ENCODE results near the gene VWCE.

VWCE gene

GRCh38 chr11:61280883-61281580 is 14.1 kb downstream of the VWCE start:
- DNase-seq (ENCODE audit: low spot score), result no peak

GRCh38 chr11:61279934-61280659 is 15.0 kb downstream of the VWCE start:
- DNase-seq (ENCODE audit: low spot score), result no peak

DNA sequence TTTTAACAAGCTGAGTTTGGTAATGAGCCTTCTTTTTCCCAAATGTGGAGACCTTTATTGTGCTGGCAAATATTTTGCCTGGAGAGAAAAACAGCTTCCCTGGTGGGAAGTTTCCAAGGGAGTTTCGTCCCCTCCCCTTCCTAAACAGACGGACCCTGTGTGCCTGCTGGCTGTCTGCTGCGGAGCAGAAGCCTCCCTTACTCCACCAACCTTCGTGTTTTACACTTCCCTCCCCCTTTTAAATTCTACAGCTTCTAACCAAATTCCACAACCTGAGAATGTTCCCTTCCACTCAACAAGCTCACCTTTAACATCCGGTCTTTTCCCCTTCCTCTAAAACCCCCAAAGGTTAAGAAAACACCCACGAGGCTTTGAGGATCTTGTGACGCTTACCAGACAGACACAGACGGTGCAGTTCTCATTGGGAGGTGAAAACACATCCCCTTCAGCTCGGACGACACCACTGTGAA is 17.1 kb downstream of the VWCE start:
- no peak for DNase-seq (ENCODE audit: low spot score)

DNA sequence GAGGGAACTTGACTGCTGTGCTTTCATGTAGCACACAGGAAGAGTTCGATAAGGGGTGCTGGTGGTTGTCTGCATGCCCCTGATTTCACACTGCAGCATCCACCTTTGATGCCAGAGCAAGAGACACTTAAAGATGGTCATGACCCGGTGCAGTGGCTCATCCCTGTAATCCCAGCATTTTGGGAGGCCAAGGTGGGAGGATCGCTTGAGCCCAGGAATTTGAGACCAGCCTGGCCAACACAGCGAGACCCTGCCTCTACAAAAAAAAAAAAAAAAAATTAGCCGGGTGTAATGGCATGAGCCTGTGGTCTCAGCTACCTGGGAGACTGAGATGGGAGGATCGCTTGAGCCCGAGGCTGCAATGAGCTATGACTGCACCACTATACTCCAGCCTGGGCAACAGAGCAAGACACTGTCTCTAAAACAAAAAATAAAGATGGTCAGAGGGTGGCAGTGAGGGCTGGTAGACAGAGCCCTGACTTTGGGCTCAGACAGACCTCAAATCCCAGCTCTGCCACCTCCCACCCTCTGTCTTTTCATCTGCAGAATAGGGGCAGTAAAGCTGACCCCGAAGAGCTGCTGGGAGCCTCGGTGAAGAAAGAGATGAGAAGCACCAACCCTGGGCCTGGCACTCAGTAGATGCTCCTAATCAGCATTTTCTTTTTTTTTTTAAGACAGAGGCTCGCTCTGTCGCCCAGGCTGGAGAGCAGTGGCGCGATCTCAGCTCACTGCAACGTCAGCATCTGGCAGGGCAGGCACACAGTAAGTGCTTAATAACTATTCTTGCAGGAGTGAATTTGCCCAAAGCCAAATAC is 17.7 kb downstream of the VWCE start:
- no peak for DNase-seq (ENCODE audit: low spot score)

DNA sequence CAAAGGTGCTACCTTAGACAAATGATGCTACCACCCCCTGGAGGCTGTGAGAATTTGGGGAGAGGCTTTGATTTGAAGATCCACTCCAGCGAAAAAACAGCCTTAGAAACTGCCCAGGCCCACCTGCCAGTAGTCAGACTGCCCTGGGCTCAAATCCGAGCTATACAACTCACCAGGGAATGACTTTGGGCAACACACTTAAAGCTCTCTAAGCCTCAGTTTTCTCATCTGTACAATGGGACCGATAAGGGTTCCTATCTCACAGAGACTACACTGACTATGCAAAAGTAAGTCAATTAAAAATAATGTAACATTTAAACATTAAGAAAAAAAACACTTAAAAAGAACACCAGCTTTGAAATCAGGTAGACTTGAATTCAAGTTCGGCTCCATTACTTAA is 19.9 kb downstream of the VWCE start:
- no peak for DNase-seq (ENCODE audit: low spot score)

GRCh38 chr11:61274084-61274483 is 21.0 kb downstream of the VWCE start:
- DNase-seq (ENCODE audit: low spot score), result no peak

- DNase-seq (ENCODE audit: low spot score), result no peak
Measured at GRCh38 chr11:61273178-61274078, 21.7 kb downstream of the VWCE start.

DNA sequence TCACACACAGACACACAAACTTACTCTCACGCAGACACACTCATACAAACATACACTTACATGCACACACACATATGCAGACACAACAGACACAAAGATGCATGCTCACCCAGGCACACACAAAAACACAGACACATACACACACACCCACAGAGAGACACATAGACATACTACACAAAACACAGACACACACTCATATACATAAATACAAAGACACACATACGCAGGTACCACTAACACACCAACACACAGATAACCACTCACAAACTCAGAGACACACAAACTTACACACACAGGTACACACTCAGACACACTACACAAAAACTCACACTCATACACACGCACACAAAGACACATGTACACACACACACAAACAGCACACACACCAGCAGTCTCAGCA is 22.4 kb downstream of the VWCE start:
- DNase-seq (ENCODE audit: low spot score), result no peak

DNA sequence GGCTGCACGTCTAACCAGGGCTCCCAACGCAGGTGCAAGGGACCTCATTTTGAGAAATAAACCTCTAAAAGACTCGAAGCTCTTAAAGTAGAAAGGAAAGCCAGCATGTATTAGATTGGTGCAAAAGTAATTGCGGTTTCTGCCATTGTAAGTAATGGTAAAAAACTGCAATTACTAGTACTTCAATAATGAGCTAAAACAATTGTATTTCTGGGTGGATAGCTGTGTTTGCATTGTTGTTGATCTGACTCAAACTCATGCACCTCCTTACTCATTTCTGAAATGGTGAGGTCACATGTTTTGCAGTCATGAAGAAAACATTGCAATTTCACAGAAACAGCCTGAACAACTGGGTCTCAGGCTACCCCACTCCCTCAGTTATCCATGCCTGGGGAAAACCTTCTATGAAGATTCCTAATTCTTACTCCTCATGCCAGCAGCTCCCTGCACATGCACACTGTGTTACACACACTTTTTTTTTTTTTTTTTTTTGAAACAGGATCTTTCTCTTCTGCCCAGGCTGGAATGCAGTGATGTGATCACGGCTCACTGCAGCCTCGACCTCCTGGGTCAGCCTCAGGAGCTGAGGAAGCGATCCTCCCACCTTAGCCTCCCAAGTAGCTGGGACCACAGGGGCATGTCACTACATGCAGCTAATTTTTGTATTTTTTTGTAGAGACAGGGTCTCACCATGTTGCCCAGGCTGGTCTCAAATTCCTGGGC is 24.6 kb downstream of the VWCE start:
- no peak for DNase-seq (ENCODE audit: low spot score)

DNA sequence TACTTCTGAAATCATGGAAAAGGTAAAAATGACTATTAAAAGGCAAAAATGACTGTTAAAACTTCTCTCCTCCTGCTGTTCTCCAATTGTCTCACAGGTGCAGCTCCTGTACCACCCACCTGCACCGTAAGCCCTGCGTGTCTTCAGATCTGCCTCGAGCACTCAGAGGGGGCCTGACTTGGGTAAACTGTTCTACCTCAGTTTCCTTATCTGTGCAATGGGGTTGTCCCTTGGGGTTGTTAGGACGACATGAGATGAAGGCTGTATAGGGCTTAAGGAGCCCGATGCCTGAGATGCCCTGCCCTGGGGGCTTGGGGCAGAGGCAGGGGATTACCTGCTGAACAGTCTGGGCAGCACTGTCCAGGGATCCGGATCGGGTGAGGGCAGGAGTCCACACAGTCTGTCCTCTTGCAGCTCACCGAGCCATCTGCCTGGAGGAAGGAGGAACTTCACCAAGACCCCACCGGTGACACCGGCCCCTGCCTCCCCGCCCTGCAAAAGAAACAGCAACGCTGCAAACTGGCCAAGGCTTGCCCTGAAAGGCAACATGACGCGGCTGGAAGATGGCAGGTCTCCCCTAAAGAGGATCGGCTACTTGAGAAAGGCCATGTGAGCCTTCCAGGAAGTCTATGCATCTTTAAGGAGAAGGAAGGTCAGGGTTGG is 26.4 kb downstream of the VWCE start:
- no peak for DNase-seq (ENCODE audit: low spot score)

GRCh38 chr11:61267437-61267841 is 27.7 kb downstream of the VWCE start:
- no peak for DNase-seq (ENCODE audit: low spot score)

GRCh38 chr11:61266602-61267001 is 28.5 kb downstream of the VWCE start:
- DNase-seq (ENCODE audit: low spot score), result no peak

GRCh38 chr11:61265357-61265756 is 29.8 kb downstream of the VWCE start:
- no peak for DNase-seq (ENCODE audit: low spot score)

DNA sequence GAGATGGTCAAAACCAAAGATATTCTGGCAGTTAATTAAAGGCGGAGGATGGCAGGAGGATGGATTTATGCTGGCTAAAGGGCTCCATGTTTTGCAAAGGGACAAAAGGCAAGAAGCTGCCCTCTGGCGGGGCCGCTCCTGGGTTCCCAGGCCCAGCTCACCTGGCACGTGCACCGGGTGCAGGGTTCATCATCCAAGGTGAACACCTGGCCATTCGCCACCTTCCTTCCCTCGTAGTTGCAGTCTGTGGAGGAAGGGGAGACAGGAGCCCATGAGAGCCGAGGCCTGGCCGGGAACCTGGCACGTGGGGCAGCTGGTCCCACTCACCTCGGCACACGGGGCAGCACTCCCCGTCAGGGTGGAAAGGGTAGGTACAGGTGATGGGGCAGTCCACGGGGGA is 30.3 kb downstream of the VWCE start:
- DNase-seq (ENCODE audit: low spot score), result no peak

DNA sequence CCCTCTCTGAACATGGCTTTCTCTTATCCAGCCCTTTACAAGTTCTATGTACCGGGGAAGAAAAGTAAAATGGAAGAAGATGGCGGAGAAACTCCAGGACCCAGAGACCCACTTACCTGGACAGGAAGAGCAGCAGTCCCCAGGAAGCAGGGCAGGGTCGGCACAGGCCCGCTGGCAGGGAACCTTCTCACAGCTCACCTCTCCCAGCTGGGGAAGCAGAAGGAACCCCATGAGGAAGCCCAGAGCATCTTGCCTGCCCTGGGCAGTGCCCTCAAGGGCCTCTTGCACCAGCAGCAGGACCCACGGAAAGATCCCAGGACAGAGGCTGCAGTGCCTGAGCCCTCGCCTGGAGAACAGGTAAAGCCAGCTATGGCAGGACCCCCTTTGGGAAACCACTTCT is 30.7 kb downstream of the VWCE start:
- no peak for DNase-seq (ENCODE audit: low spot score)

GRCh38 chr11:61259363-61259762 is 35.8 kb downstream of the VWCE start:
- no peak for DNase-seq (ENCODE audit: low spot score)

GRCh38 chr11:61258546-61258945 is 36.6 kb downstream of the VWCE start:
- DNase-seq (ENCODE audit: low spot score), result no peak

DNA sequence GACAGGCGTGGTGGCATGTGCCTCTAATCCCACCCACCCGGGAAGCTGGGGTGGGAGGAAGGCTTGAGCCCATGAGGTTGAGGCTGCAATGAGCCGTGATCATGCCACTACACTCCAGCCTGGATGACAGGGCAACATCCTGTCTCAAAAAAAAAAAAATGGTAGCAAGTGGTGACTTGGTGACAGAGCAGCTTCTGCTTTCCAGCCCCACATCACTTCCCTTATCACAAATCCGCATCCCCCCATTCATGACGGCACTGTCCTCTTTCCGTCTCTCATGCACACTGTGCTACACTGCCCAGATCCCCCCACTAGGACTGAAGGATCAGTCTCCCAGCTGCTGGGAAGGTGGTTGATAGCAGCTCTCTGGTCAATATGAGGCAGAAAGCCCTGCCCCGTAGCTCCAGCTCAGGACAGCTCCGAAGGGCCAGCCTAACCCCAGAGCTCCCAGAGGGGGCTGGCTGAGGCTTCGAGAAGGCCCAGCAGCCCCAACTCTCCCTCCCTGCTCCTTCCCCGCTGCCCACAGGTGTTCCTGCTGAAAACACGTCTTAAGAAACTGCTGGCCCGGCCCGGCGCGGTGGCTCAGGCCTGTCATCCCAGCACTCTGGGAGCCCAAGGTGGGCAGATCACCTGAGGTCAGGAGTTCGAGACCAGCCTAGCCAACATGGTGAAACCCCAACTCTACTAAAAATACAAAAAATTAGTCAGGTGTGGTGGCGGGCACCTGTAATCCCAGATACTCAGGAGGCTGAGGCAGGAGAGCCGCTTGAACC is 38.2 kb downstream of the VWCE start:
- no peak for DNase-seq (ENCODE audit: low spot score)

GRCh38 chr11:61254403-61255025 is 40.6 kb downstream of the VWCE start:
- DNase-seq (ENCODE audit: low spot score), result peak; percentile 38
